ENCODE data around the gene POLA1.

GRCh38 chrX:25034889-25035288 is 341.2 kb downstream of the POLA1 start:
- TF ChIP-seq CTCF (tag by site-specific recombination; IDR thresholded peaks at IDR 0.05) (no peak), ZNF18 (tag by site-specific recombination; IDR thresholded peaks at IDR 0.05) (no peak), ZNF24 (tag by site-specific recombination; IDR thresholded peaks at IDR 0.05) (no peak), ZNF707 (tag by site-specific recombination; IDR thresholded peaks at IDR 0.05) (no peak), ZNF398 (tag by site-specific recombination; IDR thresholded peaks at IDR 0.05) (no peak), ZBTB49 (tag by site-specific recombination; IDR thresholded peaks at IDR 0.05; ENCODE audit: low read depth) (no peak), ZNF501 (tag by site-specific recombination; IDR thresholded peaks at IDR 0.05) (no peak), TCF7L2 (IDR thresholded peaks at IDR 0.05; ENCODE audit: borderline replicate concordance, low read depth, low read length) (no peak), ZNF157 (tag by site-specific recombination; IDR thresholded peaks at IDR 0.05) (no peak)
